Smooth muscle cell (in vitro differentiated cells): ENCODE data around the gene GSTM3. TPM values are rescaled to one million over a fixed set of nuclear protein-coding genes. Genes with fewer than 3 reads are reported as not detected.
A peak's percentile ranks its signal among the peaks of the same experiment; 100 is the strongest.

Experiments
- DNase-seq: peaks from one replicate; lab custom pipeline; 2025; ENCODE audit not compliant: unreplicated experiment; lab: John Stamatoyannopoulos, UW
- H2AFZ ChIP-seq: fragments of 200-600 bp; sonication (generic); 2 replicates; pipeline ENCODE4 v1.6.0; 2016; ENCODE audit warnings: antibody characterized with exemption, low read depth, mild to moderate bottlenecking
- H3F3A ChIP-seq: fragments of 200-600 bp; sonication (generic); 2 replicates; pipeline ENCODE4 v1.6.0; 2017; ENCODE audit warnings: antibody characterized with exemption, low read depth
- H3K27ac ChIP-seq: fragments of 200-600 bp; sonication (generic); 2 replicates; pipeline ENCODE4 v1.5.1; 2016; ENCODE audit warnings: low read depth, mild to moderate bottlenecking
- H3K27me3 ChIP-seq: fragments of 200-600 bp; sonication (generic); 2 replicates; pipeline ENCODE4 v1.6.1; 2016; ENCODE audit warnings: low read depth, mild to moderate bottlenecking
- H3K36me3 ChIP-seq: fragments of 200-600 bp; sonication (generic); 2 replicates; pipeline ENCODE4 v1.5.1; 2016; ENCODE audit warnings: low read depth
- H3K4me1 ChIP-seq: fragments of 200-600 bp; sonication (generic); 2 replicates; pipeline ENCODE4 v1.5.1; 2016; ENCODE audit warnings: low read depth
- H3K4me2 ChIP-seq: fragments of 200-600 bp; sonication (generic); 2 replicates; pipeline ENCODE4 v1.6.0; 2016; ENCODE audit warnings: mild to moderate bottlenecking
- H3K4me3 ChIP-seq: fragments of 200-600 bp; sonication (generic); 2 replicates; pipeline ENCODE4 v1.5.1; 2016; ENCODE audit warnings: mild to moderate bottlenecking
- H3K79me2 ChIP-seq: fragments of 200-600 bp; sonication (generic); 2 replicates; pipeline ENCODE4 v1.6.0; 2016; ENCODE audit warnings: low read depth, mild to moderate bottlenecking
- H3K9ac ChIP-seq: fragments of 200-600 bp; sonication (generic); 2 replicates; pipeline ENCODE4 v1.6.0; 2016; ENCODE audit warnings: low read depth
- H3K9me3 ChIP-seq: fragments of 200-600 bp; sonication (generic); replicated peaks from 2 replicates; pipeline ENCODE4 v1.5.1; 2016; ENCODE audit warnings: low read depth
- H4K20me1 ChIP-seq: fragments of 200-600 bp; sonication (generic); 2 replicates; pipeline ENCODE4 v1.6.0; 2016; ENCODE audit warnings: low read depth
- WGBS: methylation state at CpG from one replicate; pipeline ENCODE4 v1.1.7; 2016; ENCODE audit warnings: low lambda C conversion rate; 5-methylcytosine and 5-hydroxymethylcytosine counted together
- polyA plus RNA-seq: library from polyadenylated mRNA; unstranded; fragments of >200 nt; fragmentation: Nextera tagmentation; extraction: Ambion mirVana; gene quantifications from 2 replicates; pipeline ENCODE4 v1.2.1, GENCODE V29; 2016
- total RNA-seq: library from RNA; depleted of rRNA; stranded (reverse); fragments of >200 nt; gene quantifications from 2 replicates; pipeline ENCODE4 v1.2.3, GENCODE V29; 2014
- TF ChIP-seq, protein P1 (sequence below): fragments of 200-600 bp; sonication (generic); IDR thresholded peaks from 2 replicates; pipeline ENCODE4 v1.5.1; 2017; ENCODE audit warnings: borderline replicate concordance, mild to moderate bottlenecking, antibody characterized with exemption; ENCODE audit not compliant: insufficient read depth, poor library complexity, severe bottlenecking

Gene GSTM3
- total and polyA plus RNA-seq, 2 experiments from 2014 or later, result 153 to 218 TPM

GRCh38 chr1:109765483-109765815 lies 24.6 kb upstream of the GSTM3 start:
- 94% methylated on average over 4 of the region's 4 CpGs for WGBS
- H3K4me2 ChIP-seq, result no peak overlapping the region
- H4K20me1 ChIP-seq, result no peaks in the 10 kb centered on the region
- H3K27ac ChIP-seq, result no peak overlapping the region
- no peak overlapping the region for H3K4me3 ChIP-seq
- H3F3A ChIP-seq, result no peaks in the 10 kb centered on the region
- H2AFZ ChIP-seq, result no peak overlapping the region
- no peaks in the 10 kb centered on the region for H3K4me1 ChIP-seq
- H3K27me3 ChIP-seq, result no peaks in the 10 kb centered on the region
- H3K9me3 ChIP-seq, result no peaks in the 10 kb centered on the region
- no peaks in the 10 kb centered on the region for H3K36me3 ChIP-seq
- no peak overlapping the region for H3K9ac ChIP-seq
- TF ChIP-seq, protein P1, sequence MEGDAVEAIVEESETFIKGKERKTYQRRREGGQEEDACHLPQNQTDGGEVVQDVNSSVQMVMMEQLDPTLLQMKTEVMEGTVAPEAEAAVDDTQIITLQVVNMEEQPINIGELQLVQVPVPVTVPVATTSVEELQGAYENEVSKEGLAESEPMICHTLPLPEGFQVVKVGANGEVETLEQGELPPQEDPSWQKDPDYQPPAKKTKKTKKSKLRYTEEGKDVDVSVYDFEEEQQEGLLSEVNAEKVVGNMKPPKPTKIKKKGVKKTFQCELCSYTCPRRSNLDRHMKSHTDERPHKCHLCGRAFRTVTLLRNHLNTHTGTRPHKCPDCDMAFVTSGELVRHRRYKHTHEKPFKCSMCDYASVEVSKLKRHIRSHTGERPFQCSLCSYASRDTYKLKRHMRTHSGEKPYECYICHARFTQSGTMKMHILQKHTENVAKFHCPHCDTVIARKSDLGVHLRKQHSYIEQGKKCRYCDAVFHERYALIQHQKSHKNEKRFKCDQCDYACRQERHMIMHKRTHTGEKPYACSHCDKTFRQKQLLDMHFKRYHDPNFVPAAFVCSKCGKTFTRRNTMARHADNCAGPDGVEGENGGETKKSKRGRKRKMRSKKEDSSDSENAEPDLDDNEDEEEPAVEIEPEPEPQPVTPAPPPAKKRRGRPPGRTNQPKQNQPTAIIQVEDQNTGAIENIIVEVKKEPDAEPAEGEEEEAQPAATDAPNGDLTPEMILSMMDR, result no peak
- no peak for DNase-seq
- no peaks in the 10 kb centered on the region for H3K79me2 ChIP-seq

- 94% methylated on average over 10 of the region's 13 CpGs for WGBS
- Histone ChIP-seq H3K79me2 (no peaks in the 10 kb centered on the region), H4K20me1 (no peaks in the 10 kb centered on the region), H3K27me3 (no peaks in the 10 kb centered on the region), H3K9me3 (no peaks in the 10 kb centered on the region), H3K27ac (no peak overlapping the region), H2AFZ (no peak overlapping the region), H3K36me3 (no peaks in the 10 kb centered on the region), H3F3A (no peaks in the 10 kb centered on the region), H3K4me3 (no peak overlapping the region), H3K9ac (no peak overlapping the region), H3K4me2 (no peak overlapping the region), H3K4me1 (no peaks in the 10 kb centered on the region)
- TF ChIP-seq, protein P1, result no peak
- no peak for DNase-seq
Observed at GRCh38 chr1:109764561-109765482, 24.0 kb upstream of the GSTM3 start.

DNA sequence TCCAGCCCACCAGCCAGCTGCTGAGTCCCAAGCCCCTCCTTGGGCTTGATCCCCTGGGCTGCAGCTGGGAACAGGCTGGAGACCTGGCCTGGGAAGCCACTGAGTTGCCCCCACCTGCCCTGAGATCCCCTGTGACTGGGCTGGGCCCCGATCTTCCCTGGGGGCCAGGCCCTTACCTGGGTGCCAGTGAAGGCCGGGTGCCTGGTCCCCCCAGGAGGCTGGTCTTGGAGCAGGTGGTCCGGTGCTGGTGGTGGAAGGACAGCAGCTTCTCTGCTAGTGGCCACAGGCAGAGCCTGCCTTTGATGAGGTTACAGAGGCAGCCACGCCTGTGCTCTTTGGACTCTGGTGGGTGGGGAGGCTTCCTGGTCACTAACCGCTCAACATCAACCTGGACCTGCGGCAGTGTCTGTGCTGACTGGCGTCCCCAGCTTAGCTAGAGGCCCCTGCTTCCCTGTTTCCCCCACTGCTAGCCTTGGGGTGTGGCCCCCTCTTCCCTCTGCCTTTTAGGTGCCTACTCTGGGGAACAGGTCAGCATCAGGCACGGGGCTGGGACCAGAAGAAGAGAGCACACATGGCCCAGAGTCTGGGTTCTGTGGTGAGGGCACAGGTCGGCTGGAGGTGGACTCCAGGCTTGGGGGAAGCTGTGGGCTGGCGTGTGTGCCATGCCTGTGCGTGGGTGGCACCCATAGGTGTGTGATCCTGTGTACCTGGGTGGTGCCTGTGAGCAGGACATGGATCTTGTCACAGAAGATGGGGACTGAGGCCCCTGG lies 23.0 kb upstream of the GSTM3 start, which contains the start of gene EPS8L3:
TSS of gene EPS8L3 (minus strand) at position 278 of the 770 bp plus-strand sequence. CDS start 2,174 bp downstream, outside the sequence.
- no peak within 1 kb of the TSS for H2AFZ ChIP-seq
- DNase-seq, result no peak
- no peak within 1 kb of the TSS for H3K4me2 ChIP-seq

More for the DNA sequence above, 23.0 kb upstream of the GSTM3 start, which contains the start of gene EPS8L3:
- Histone ChIP-seq H3K4me3 (peak within 1 kb of the TSS; percentile 22), H3K79me2 (no peaks in the 10 kb centered on the region), H3F3A (no peaks in the 10 kb centered on the region), H4K20me1 (no peaks in the 10 kb centered on the region), H3K4me1 (no peaks in the 10 kb centered on the region), H3K27me3 (no peaks in the 10 kb centered on the region), H3K9me3 (no peaks in the 10 kb centered on the region), H3K36me3 (no peaks in the 10 kb centered on the region), H3K9ac (no peak within 1 kb of the TSS), H3K27ac (no peak within 1 kb of the TSS)
- TF ChIP-seq, protein P1, result no peak
- 93% methylated on average over 11 of the region's 11 CpGs for WGBS
